Thyroid gland (tissue), 4 donors: ENCODE results near the gene IQGAP3.

ENCODE experiments used
- CTCF ChIP-seq, 6 experiments: fragments of 200-600 bp in 3 of 6; fragments of 450-650 bp in 3 of 6; sonication (generic) in 3 of 6; IDR thresholded peaks; one replicate each; pipeline ENCODE4 v1.5.1; 2016 to 2019; ENCODE audit warnings: antibody characterized with exemption in 6 of 6, mild to moderate bottlenecking in 2 of 6, inconsistent platforms in 1 of 6, moderate library complexity in 1 of 6
- POLR2A ChIP-seq, 2 donors: fragments of 450-650 bp; IDR thresholded peaks; one replicate each; pipeline ENCODE4 v1.6.1; 2017; ENCODE audit warnings: antibody characterized with exemption in 2 of 2, mild to moderate bottlenecking in 2 of 2, moderate library complexity in 1 of 2

DNA sequence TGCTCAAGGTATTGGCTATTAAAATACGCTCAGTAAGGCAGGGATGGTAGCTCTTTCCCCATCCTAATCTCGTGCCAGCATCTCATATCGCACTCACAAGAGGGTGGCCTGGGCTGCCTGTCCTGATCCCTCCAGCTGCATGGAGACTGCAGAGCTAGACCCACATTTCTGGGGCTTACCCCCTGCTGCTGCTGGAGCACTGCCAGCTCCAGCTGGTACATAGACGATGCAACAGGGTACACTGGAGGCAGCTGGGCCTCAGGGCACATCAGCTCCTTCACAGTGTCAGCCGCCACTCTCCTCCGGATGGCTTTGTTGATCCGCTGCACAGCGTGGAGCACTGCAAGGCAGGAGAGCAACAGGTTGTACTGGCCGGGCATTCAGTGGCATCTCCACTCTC, 16.0 kb downstream of the IQGAP3 start:
- TF ChIP-seq CTCF (IDR thresholded peaks at IDR 0.05) (no peak), POLR2A (IDR thresholded peaks at IDR 0.05) (no peak)
